IMR-90 (cell line): ENCODE measurements around the gene JPH4.

Source experiments
- CEBPB ChIP-seq: IDR thresholded peaks from 2 replicates; pipeline ENCODE4 v1.6.1; 2012; ENCODE audit warnings: low read depth, low read length, improper control_type of control experiment
- ELK1 ChIP-seq: fragments of 150-350 bp; IDR thresholded peaks from 2 replicates; pipeline ENCODE4 v1.6.1; 2016; ENCODE audit warnings: low read depth, mild to moderate bottlenecking, low read length, moderate library complexity, borderline replicate concordance
- MAFK ChIP-seq: IDR thresholded peaks from 2 replicates; pipeline ENCODE4 v1.6.1; 2012; ENCODE audit warnings: low read depth, low read length, improper control_type of control experiment
- POLR2A ChIP-seq: IDR thresholded peaks from 2 replicates; pipeline ENCODE4 v1.6.1; 2012; ENCODE audit warnings: mild to moderate bottlenecking, low read depth, low read length
- RAD21 ChIP-seq: IDR thresholded peaks from 2 replicates; pipeline ENCODE4 v1.6.1; 2012; ENCODE audit warnings: low read length, improper control_type of control experiment
- RCOR1 ChIP-seq: IDR thresholded peaks from 2 replicates; pipeline ENCODE4 v1.6.1; 2012; ENCODE audit warnings: mild to moderate bottlenecking, low read length, improper control_type of control experiment; ENCODE audit not compliant: insufficient replicate concordance
- RFX5 ChIP-seq: IDR thresholded peaks from 2 replicates; pipeline ENCODE4 v1.8.0; 2012; ENCODE audit warnings: low read depth, mild to moderate bottlenecking, low read length, moderate library complexity
- TF ChIP-seq, protein P1 (sequence below): conservative IDR thresholded peaks from 2 replicates; pipeline ENCODE4 v1.5.1; 2012; ENCODE audit warnings: mild to moderate bottlenecking, low read depth, low read length, improper control_type of control experiment
- TF ChIP-seq, protein P2 (sequence below): fragments of 150-350 bp; IDR thresholded peaks from 2 replicates; pipeline ENCODE4 v1.6.1; 2017; ENCODE audit warnings: mild to moderate bottlenecking, antibody characterized with exemption, low read length, low read depth

- TF ChIP-seq, protein P1, sequence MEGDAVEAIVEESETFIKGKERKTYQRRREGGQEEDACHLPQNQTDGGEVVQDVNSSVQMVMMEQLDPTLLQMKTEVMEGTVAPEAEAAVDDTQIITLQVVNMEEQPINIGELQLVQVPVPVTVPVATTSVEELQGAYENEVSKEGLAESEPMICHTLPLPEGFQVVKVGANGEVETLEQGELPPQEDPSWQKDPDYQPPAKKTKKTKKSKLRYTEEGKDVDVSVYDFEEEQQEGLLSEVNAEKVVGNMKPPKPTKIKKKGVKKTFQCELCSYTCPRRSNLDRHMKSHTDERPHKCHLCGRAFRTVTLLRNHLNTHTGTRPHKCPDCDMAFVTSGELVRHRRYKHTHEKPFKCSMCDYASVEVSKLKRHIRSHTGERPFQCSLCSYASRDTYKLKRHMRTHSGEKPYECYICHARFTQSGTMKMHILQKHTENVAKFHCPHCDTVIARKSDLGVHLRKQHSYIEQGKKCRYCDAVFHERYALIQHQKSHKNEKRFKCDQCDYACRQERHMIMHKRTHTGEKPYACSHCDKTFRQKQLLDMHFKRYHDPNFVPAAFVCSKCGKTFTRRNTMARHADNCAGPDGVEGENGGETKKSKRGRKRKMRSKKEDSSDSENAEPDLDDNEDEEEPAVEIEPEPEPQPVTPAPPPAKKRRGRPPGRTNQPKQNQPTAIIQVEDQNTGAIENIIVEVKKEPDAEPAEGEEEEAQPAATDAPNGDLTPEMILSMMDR: no peak
- TF ChIP-seq, protein P2, sequence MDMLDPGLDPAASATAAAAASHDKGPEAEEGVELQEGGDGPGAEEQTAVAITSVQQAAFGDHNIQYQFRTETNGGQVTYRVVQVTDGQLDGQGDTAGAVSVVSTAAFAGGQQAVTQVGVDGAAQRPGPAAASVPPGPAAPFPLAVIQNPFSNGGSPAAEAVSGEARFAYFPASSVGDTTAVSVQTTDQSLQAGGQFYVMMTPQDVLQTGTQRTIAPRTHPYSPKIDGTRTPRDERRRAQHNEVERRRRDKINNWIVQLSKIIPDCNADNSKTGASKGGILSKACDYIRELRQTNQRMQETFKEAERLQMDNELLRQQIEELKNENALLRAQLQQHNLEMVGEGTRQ: no peak
- no peak for TF ChIP-seq MAFK
- TF ChIP-seq POLR2A: no peak
- no peak for TF ChIP-seq ELK1
- no peak for TF ChIP-seq CEBPB
- no peak for TF ChIP-seq RAD21
- TF ChIP-seq RCOR1: no peak
- no peak for TF ChIP-seq RFX5
These were observed 27.8 kb downstream of the JPH4 start for GRCh38 chr14:23550812-23551265.
